Ovary (tissue), 9 donors: ENCODE measurements around the gene TCEAL4. TPM values are rescaled to one million over a fixed set of nuclear protein-coding genes. Genes with fewer than 3 reads are reported as not detected.

Experiments used
- DNase-seq, 5 donors: peaks; one replicate each; pipeline ENCODE4 v3.0.0-alpha.2; 2019 to 2020
- H3K27ac ChIP-seq, 2 donors: fragments of 200-600 bp; one replicate each; pipeline versions ENCODE4 v1.5.1 to v1.8.0; 2019 to 2022
- H3K27me3 ChIP-seq: fragments of 200-600 bp; one replicate; pipeline ENCODE4 v1.8.0; 2022
- H3K36me3 ChIP-seq: fragments of 200-600 bp; sonication (generic); one replicate; pipeline ENCODE4 v1.5.1; 2019
- H3K4me1 ChIP-seq: one replicate; pipeline ENCODE4 v1.8.1; 2013; ENCODE audit warnings: mild to moderate bottlenecking, moderate library complexity; ENCODE audit not compliant: insufficient read depth
- H3K4me3 ChIP-seq: fragments of 200-600 bp; sonication (generic); one replicate; pipeline ENCODE4 v1.5.1; 2017
- H3K9me3 ChIP-seq, 2 donors: fragments of 200-600 bp in 1 of 2; sonication (generic) in 1 of 2; one replicate each; pipeline versions ENCODE4 v1.5.1 to v1.8.1; 2013 to 2019; ENCODE audit warnings: mild to moderate bottlenecking in 1 of 2, moderate library complexity in 1 of 2
- CTCF ChIP-seq, 3 donors: fragments of 450-650 bp in 2 of 3; fragments of 200-600 bp in 1 of 3; IDR thresholded peaks; one replicate each; pipeline versions ENCODE4 v1.5.1 to v1.8.0; 2016 to 2022; ENCODE audit warnings: antibody characterized with exemption in 3 of 3, mild to moderate bottlenecking in 1 of 3
- EP300 ChIP-seq: sonication (generic); formaldehyde crosslinking; IDR thresholded peaks from one replicate; pipeline ENCODE4 v1.6.1; 2017; ENCODE audit warnings: antibody characterized with exemption
- POLR2A ChIP-seq: fragments of 450-650 bp; IDR thresholded peaks from one replicate; pipeline ENCODE4 v1.6.1; 2017; ENCODE audit warnings: antibody characterized with exemption, mild to moderate bottlenecking, moderate library complexity
- WGBS, 3 donors: extraction: QIAGEN DNeasy Blood & Tissue Kit in 1 of 3; methylation state at CpG; one replicate each; pipeline versions ENCODE4 v1.1.5 to v1.1.7; 2013 to 2017; 5-methylcytosine and 5-hydroxymethylcytosine counted together
- intact Hi-C, 4 donors: fragments of 100-400 bp; cut with DNase I; formaldehyde crosslinking; loops; one replicate each; pipeline versions ENCODE4 v1.11.0 to v1.15.1; 2022 to 2023
- polyA plus RNA-seq, 2 donors: library from polyadenylated mRNA; stranded (reverse); fragments of 200-250 nt in 1 of 2; fragments of 350-450 nt in 1 of 2; fragmentation: Illumina TruSeq in 1 of 2; extraction: RNeasy Lipid Tissue Mini Kit (QIAGEN cat#74804) in 1 of 2; gene quantifications; one replicate each; pipeline ENCODE4 v1.2.3, GENCODE V29; 2013 to 2014
- total RNA-seq, 7 donors: library from RNA; depleted of rRNA in 2 of 7; stranded (reverse); fragments of >200 nt in 2 of 7; fragmentation: NEBNext Ultra II Directional in 3 of 7; extraction: Animal tissue kit (Norgen Biotek cat#: 25700) in 3 of 7; gene quantifications; one replicate each; pipeline versions ENCODE4 v1.1.0 to v1.2.4, GENCODE V29; 2016 to 2023
- donor health status: DM: no; HTN: no; CAD: no; lungs with moderate emphysema.
- donor health status: DM: no; HTN: no; CAD: no.
- donor health status: Bipolar disorder and iron deficiency.
- donor health status: DM: yes; HTN: yes; CAD: no.
- donor health status: DM: no; HTN: no; CAD: no.
- donor health status: DM: yes; HTN: yes; CAD: no.

The TCEAL4 gene
- total and polyA plus RNA-seq, 9 donors, result 333 to 1,592 (median 525) TPM

DNA sequence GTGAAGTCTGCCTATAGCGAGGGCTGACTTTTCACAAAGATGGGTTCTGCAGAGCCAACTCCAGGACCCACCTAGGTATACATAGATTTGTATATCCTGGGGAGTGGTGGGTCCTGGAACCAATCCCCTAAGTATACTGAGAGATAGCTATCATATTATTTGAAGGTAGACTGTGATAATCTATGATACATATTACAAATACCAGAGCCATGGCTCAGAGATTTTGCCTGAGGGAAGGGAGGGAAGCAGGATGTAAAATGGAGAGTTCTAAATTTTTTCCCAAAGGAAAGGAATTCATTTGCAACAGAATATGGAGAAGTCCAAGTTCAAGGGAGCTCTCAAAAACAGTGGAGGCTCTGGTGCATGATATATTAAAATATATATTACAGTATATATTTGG, 29.7 kb downstream of the TCEAL4 start:
- TF ChIP-seq CTCF (IDR thresholded peaks at IDR 0.05) (no peak), EP300 (no peak)
- 77 to 86% (median 85%) methylated on average over 1 of the region's 1 CpG for WGBS, 3 donors
- no peaks in the 10 kb centered on the region for H3K4me1 ChIP-seq
- no peaks in the 10 kb centered on the region for H3K27me3 ChIP-seq
- intact Hi-C loops, result no loop called here
- no peak for DNase-seq
- no peaks in the 10 kb centered on the region for H3K36me3 ChIP-seq
- H3K27ac ChIP-seq, result no peak overlapping the region
- no peaks in the 10 kb centered on the region for H3K9me3 ChIP-seq
- no peak overlapping the region for H3K4me3 ChIP-seq

DNA sequence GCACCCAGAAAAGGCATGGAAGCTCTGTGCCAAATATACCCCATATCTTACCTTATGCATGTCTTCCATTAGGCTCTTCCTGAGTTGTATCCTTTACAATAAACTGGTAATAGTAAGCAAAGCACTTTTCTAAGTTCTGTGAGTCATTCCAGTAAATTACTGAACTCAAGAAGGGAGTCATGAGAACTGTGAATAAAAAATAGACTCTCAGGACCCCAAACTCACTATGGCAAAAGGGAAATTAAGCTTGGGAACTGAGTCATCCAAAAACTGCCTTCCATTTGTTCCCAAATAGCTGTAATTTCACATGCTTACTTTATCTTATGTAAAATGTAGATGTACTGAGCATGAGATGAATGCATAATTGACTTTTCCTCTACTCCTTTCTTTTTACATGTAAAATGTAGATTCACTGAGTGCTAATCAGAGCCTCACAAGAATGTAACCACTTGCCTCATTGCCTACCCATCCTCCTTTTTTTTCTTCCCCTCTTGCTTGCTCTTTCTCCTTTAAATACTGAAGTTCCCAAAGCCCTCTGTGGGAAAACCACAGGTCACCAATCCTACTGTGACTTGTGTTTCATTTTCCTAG, 30.6 kb downstream of the TCEAL4 start:
- Histone ChIP-seq H3K27ac (no peak overlapping the region), H3K36me3 (no peaks in the 10 kb centered on the region), H3K4me3 (no peak overlapping the region), H3K9me3 (no peaks in the 10 kb centered on the region), H3K4me1 (no peaks in the 10 kb centered on the region), H3K27me3 (no peaks in the 10 kb centered on the region)
- TF ChIP-seq POLR2A (no peak), CTCF (IDR thresholded peaks at IDR 0.05) (no peak), EP300 (no peak)
- intact Hi-C loops, result no loop called here
- DNase-seq, result no peak

DNA sequence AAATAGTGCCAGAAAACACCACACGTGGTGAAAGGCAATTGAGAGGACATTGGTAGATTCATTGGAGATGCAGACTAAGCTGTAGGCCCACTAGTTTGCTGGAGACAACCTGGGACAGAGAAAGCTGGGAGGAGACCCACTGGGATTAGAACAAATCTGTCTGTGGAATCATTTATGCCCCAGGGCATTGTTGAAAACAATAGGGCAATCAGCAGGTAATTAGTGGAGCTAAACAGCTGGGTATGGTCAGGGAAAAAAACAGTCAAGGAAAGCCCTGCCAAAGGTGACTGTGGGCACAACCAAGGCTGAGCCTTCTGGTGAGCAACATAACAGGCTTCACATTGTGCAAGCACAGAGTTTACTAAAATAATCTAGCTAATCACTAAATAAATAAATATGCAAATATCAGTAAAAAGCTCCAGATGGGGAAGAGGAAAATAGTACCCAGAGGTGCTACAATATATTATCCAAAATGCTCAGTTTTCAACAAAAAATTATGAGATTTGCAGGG, 31.4 kb downstream of the TCEAL4 start:
- intact Hi-C loops, result no loop called here
- no peak overlapping the region for H3K4me3 ChIP-seq
- WGBS, 3 donors, result 19 to 25% (median 21%) methylated on average over 1 of the region's 1 CpG
- no peaks in the 10 kb centered on the region for H3K36me3 ChIP-seq
- no peak for DNase-seq
- H3K4me1 ChIP-seq, result no peaks in the 10 kb centered on the region
- H3K27ac ChIP-seq, result no peak overlapping the region
- no peaks in the 10 kb centered on the region for H3K9me3 ChIP-seq
- no peak for TF ChIP-seq CTCF (IDR thresholded peaks at IDR 0.05)
- TF ChIP-seq POLR2A, result no peak
- TF ChIP-seq EP300, result no peak
- no peaks in the 10 kb centered on the region for H3K27me3 ChIP-seq

DNA sequence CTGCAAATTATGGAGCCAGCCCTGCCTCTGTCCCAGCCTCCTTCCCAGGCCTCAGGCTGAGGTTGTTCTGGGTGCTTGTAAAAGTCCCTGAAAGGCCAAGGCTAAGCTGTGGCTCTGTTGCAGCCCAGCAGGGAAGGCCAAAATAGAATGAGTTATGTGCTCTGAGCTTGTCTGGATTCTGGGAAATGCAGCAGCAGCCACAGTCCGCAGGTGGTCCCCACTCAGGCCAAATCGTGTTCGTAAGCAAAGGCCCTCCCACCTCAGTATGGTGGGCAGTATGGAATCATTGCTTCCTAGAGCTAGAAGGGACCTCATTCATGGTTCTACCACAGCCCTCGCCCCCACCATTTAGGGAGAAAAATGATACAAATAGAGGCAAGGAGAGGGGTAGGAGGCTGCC, 38.8 kb downstream of the TCEAL4 start:
- Histone ChIP-seq H3K27me3 (no peaks in the 10 kb centered on the region), H3K4me1 (peaks cover 2% of the 10 kb centered on the region), H3K4me3 (no peak overlapping the region), H3K36me3 (no peaks in the 10 kb centered on the region), H3K27ac (peak overlapping the region; percentile 47 to 79), H3K9me3 (no peaks in the 10 kb centered on the region)
- DNase-seq, result peak; percentile 46 to 62 (median 57)
- WGBS, 3 donors, result 19 to 31% (median 29%) methylated on average over 4 of the region's 4 CpGs
- TF ChIP-seq CTCF (IDR thresholded peaks at IDR 0.05) (no peak), EP300 (no peak), POLR2A (no peak)
- intact Hi-C loops, result loop anchor here in 1 of 4 donors (10.0 kb wide), 2 partner anchors 61 to 89 kb away; partner anchors contain the start of gene MORF4L2
